OCI-LY1 (cell line): ENCODE measurements around the gene HIVEP1.

Experiments used
- EZH2 ChIP-seq: fragments of 200-600 bp; sonication (generic), shearing (Covaris generic); IDR thresholded peaks from 2 replicates; pipeline ENCODE4 v1.8.0; 2017; ENCODE audit warnings: borderline replicate concordance, mixed run types, mild to moderate bottlenecking, antibody characterized with exemption, low read length, moderate library complexity, mixed read lengths
- TF ChIP-seq, protein P1 (sequence below): fragments of 200-600 bp; sonication (generic), shearing (Covaris generic); IDR thresholded peaks from 2 replicates; pipeline ENCODE4 v1.5.1; 2017; ENCODE audit warnings: mild to moderate bottlenecking, antibody characterized with exemption, low read length, moderate library complexity, mixed read lengths

DNA sequence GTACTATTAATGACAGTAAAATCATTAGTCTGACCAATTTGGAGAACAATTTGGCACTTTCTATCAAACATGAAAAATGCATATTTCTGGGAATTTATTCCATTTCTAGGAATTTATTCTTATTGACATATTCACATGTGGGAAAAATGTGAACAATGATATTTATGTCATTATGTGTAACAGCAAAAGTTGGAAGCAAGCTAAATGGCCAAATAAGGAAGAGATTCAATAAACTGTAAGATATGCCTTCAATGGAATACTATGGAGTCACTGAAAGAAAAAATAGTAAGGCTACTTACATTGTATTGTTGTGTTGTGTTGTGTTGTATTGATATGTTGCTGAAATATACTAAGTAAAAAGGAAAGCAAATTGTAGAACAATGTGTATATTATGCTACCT lies 177.5 kb downstream of the HIVEP1 start:
- TF ChIP-seq, protein P1, sequence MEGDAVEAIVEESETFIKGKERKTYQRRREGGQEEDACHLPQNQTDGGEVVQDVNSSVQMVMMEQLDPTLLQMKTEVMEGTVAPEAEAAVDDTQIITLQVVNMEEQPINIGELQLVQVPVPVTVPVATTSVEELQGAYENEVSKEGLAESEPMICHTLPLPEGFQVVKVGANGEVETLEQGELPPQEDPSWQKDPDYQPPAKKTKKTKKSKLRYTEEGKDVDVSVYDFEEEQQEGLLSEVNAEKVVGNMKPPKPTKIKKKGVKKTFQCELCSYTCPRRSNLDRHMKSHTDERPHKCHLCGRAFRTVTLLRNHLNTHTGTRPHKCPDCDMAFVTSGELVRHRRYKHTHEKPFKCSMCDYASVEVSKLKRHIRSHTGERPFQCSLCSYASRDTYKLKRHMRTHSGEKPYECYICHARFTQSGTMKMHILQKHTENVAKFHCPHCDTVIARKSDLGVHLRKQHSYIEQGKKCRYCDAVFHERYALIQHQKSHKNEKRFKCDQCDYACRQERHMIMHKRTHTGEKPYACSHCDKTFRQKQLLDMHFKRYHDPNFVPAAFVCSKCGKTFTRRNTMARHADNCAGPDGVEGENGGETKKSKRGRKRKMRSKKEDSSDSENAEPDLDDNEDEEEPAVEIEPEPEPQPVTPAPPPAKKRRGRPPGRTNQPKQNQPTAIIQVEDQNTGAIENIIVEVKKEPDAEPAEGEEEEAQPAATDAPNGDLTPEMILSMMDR = no peak
- no peak for TF ChIP-seq EZH2
